PFSK-1 (cell line): ENCODE results near the gene SUSD2.

Experiments
- FOXP2 ChIP-seq: optimal IDR thresholded peaks from 2 replicates; pipeline ENCODE3; 2011; ENCODE audit warnings: borderline replicate concordance, control low read depth, inconsistent platforms; ENCODE audit not compliant: insufficient read depth; ENCODE audit errors: extremely low read length, extremely low read depth
- POLR2AphosphoS5 ChIP-seq: IDR thresholded peaks from 2 replicates; pipeline ENCODE4 v1.6.1; 2012; ENCODE audit warnings: low read depth, mild to moderate bottlenecking, control low read depth, low read length, moderate library complexity
- REST ChIP-seq, 2 experiments: IDR thresholded peaks; 2 replicates each; pipeline versions ENCODE4 v1.6.1 to v1.8.0; 2011 to 2012; ENCODE audit warnings: low read depth in 2 of 2, low read length in 2 of 2, control low read depth in 1 of 2, inconsistent platforms in 1 of 2, mild to moderate bottlenecking in 1 of 2, moderate library complexity in 1 of 2; ENCODE audit not compliant: insufficient read depth in 1 of 2
- SIN3A ChIP-seq: IDR thresholded peaks from 2 replicates; pipeline ENCODE4 v1.6.1; 2012; ENCODE audit warnings: mild to moderate bottlenecking, low read length, moderate library complexity, borderline replicate concordance; ENCODE audit not compliant: insufficient read depth
- TAF1 ChIP-seq: IDR thresholded peaks from 2 replicates; pipeline ENCODE4 v1.6.1; 2012; ENCODE audit warnings: low read length, control low read depth, borderline replicate concordance; ENCODE audit not compliant: insufficient read depth

Gene SUSD2

GRCh38 chr22:24156913-24157821, 24.1 kb upstream of the SUSD2 start:
- TF ChIP-seq SIN3A, result 0 out of 2 replicates have a peak, but pooled peaks have one; percentile 27
- no peak for TF ChIP-seq TAF1
- TF ChIP-seq FOXP2, result peak; percentile 93

GRCh38 chr22:24157822-24158135, 23.5 kb upstream of the SUSD2 start:
- TF ChIP-seq POLR2AphosphoS5 (no peak), FOXP2 (no peak), REST (IDR thresholded peaks at IDR 0.05; ENCODE audit: insufficient read depth in 1 of 2, low read depth in 2 of 2, low read length in 2 of 2) (no peak), SIN3A (no peak), TAF1 (no peak)

DNA sequence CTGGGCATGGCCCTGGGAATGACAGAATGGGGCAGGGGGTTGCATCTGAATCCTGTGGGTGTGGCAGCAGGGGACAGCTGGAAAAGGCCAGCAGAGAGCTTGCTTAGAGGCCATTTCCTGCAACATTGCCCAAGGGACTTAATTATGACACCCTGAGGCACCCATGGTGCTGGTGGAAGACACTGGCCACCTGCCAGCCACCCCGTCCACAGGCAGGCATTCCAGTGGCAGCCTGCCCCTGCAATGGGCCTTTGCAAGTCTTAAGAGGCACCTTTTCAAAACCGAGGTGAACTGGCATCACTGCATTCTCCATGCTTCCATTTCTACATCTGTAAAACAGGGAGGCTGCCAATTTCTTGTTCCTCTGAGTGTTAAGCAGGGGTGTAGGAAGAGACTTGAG, 21.6 kb upstream of the SUSD2 start:
- TF ChIP-seq TAF1, result no peak

DNA sequence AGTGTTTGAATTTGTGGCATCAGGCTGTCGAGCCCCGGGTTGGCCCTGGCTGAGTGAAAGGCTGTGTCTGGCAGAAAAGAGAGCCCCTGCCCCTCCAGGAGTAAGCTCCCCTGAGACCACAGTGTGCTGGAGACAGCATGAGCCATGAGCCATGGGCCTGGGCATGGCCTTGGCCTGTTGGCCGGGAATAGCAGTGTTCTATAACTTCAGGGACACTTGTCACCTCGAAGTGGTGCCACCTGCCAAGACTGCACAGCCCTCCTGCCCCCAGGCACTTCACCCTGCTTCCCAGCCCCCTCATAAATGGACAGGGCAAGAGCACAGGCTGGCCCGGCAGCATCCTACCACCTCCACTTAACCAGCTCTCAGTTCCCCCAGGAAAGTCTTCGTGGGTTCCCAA, 20.7 kb upstream of the SUSD2 start:
- TF ChIP-seq REST (IDR thresholded peaks at IDR 0.05; ENCODE audit: insufficient read depth in 1 of 2, low read depth in 2 of 2, low read length in 2 of 2), result no peak
- no peak for TF ChIP-seq SIN3A
- no peak for TF ChIP-seq FOXP2
- TF ChIP-seq POLR2AphosphoS5, result no peak
- TF ChIP-seq TAF1, result no peak

DNA sequence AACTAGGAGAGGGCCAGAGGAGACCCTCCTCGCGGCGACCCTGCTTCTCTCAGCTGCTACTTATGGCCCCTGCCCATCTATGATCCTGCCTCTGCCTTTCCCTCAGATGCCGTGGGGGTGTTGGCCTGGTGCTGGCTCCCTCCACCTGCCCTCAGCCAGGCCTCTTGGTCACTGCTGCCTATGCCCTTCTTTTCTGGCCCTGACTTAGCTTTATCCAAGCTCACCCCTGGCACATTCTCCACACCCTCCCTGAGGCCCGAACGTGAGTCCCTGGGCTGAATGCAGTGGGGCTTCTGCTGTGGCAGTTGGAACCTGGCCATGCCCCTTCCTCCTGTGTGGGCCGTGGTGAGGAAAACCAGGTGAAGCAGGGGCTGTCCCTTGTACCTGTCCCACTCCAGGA, 19.8 kb upstream of the SUSD2 start:
- TF ChIP-seq POLR2AphosphoS5 (no peak), SIN3A (no peak), REST (IDR thresholded peaks at IDR 0.05; ENCODE audit: insufficient read depth in 1 of 2, low read depth in 2 of 2, low read length in 2 of 2) (no peak), TAF1 (no peak), FOXP2 (no peak)

DNA sequence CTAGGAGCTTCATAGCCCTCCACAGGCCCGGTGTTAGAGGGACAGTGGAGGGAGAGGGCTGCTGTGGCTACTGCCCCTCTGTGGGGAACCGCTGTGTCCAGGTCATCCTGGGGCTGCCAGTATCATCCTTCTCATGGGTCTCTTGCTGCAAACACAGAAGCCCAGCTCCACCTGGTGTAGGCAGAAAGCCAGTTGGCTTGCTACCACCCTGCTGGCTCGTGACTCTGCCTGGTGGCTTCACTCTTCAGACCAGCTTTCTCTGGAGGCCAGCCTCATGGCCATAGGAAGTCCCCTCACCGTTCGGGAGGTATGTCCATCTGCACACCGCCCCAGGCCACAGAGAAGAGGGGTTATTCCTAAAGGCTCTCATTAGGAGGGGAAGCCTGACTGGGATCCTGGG, 19.4 kb upstream of the SUSD2 start:
- TF ChIP-seq REST (IDR thresholded peaks at IDR 0.05; ENCODE audit: insufficient read depth in 1 of 2, low read depth in 2 of 2, low read length in 2 of 2) (no peak), POLR2AphosphoS5 (no peak), SIN3A (no peak), FOXP2 (no peak), TAF1 (no peak)
